Body of pancreas (tissue), 4 donors: ENCODE results near the gene PLCB3. TPM values are rescaled to one million over a fixed set of nuclear protein-coding genes. Genes with fewer than 3 reads are reported as not detected.

Source experiments
- ATAC-seq: fragments of 150-250 bp; one replicate; pipeline ENCODE4 v1.9.1; 2016
- DNase-seq, 4 donors: peaks; one replicate each; pipeline ENCODE4 v3.0.0-alpha.2; 2019
- H3K27ac ChIP-seq, 4 donors: fragments of 200-600 bp; sonication (generic); 1 replicate in 3 of 4; 2 replicates in 1 of 4; pipeline versions ENCODE4 v1.5.1 to v1.6.1; 2016 to 2019; ENCODE audit warnings: mild to moderate bottlenecking in 1 of 4, mixed read lengths in 1 of 4, moderate library complexity in 1 of 4
- H3K27me3 ChIP-seq, 2 donors: fragments of 200-600 bp; sonication (generic); one replicate each; pipeline ENCODE4 v1.6.0; 2016; ENCODE audit warnings: mild to moderate bottlenecking in 1 of 2
- H3K36me3 ChIP-seq, 2 donors: fragments of 200-600 bp; sonication (generic); replicated peaks in 1 of 2; 2 replicates each; pipeline ENCODE4 v1.5.1; 2016; ENCODE audit warnings: low read depth in 2 of 2; ENCODE audit not compliant: insufficient read depth in 1 of 2
- H3K4me1 ChIP-seq: fragments of 200-600 bp; sonication (generic); one replicate; pipeline ENCODE4 v1.6.0; 2016
- H3K4me3 ChIP-seq, 2 donors: fragments of 200-600 bp; sonication (generic); 1 replicate in 1 of 2; 2 replicates in 1 of 2; pipeline ENCODE4 v1.5.1; 2016 to 2019
- H3K9me3 ChIP-seq, 3 donors: fragments of 200-600 bp; sonication (generic); 1 replicate in 2 of 3; 2 replicates in 1 of 3; pipeline ENCODE4 v1.5.1; 2016
- CTCF ChIP-seq, 7 experiments: fragments of 450-650 bp in 4 of 7; fragments of 200-600 bp in 3 of 7; sonication (generic) in 3 of 7; IDR thresholded peaks; one replicate each; pipeline ENCODE4 v1.5.1; 2016 to 2019; ENCODE audit warnings: antibody characterized with exemption in 7 of 7
- POLR2A ChIP-seq, 3 donors: fragments of 450-650 bp; IDR thresholded peaks; one replicate each; pipeline ENCODE4 v1.6.1; 2016; ENCODE audit warnings: antibody characterized with exemption in 3 of 3, mild to moderate bottlenecking in 2 of 3
- WGBS, 2 donors: methylation state at CpG; one replicate each; pipeline ENCODE4 v1.1.5; 2017; 5-methylcytosine and 5-hydroxymethylcytosine counted together
- intact Hi-C: fragments of 100-400 bp; cut with DNase I; formaldehyde crosslinking; loops from one replicate; pipeline ENCODE4 v1.15.1; 2023
- total RNA-seq, 2 donors: library from RNA; depleted of rRNA; stranded (reverse); fragments of >200 nt; gene quantifications; one replicate each; pipeline ENCODE4 v1.1.0, GENCODE V29; 2016

PLCB3 gene
- total RNA-seq, 2 donors from 2014 or later, result 13.8 to 14.5 TPM

GRCh38 chr11:64283092-64283491, 31.8 kb downstream of the PLCB3 start:
- TF ChIP-seq POLR2A (IDR thresholded peaks at IDR 0.05), result no peak
- no peak for TF ChIP-seq CTCF (IDR thresholded peaks at IDR 0.05)
- WGBS, 2 donors, result 93 to 97% methylated on average over 3 of the region's 3 CpGs
- Histone ChIP-seq H3K27me3 (no peaks in the 10 kb centered on the region), H3K9me3 (no peaks in the 10 kb centered on the region), H3K4me1 (peaks cover 24% of the 10 kb centered on the region), H3K36me3 (peaks cover 0 to 3% of the 10 kb centered on the region in 2 donors), H3K4me3 (no peak overlapping the region), H3K27ac (no peak overlapping the region)
- DNase-seq, result no peak
- no peak for ATAC-seq
- intact Hi-C loops, result no loop called here

DNA sequence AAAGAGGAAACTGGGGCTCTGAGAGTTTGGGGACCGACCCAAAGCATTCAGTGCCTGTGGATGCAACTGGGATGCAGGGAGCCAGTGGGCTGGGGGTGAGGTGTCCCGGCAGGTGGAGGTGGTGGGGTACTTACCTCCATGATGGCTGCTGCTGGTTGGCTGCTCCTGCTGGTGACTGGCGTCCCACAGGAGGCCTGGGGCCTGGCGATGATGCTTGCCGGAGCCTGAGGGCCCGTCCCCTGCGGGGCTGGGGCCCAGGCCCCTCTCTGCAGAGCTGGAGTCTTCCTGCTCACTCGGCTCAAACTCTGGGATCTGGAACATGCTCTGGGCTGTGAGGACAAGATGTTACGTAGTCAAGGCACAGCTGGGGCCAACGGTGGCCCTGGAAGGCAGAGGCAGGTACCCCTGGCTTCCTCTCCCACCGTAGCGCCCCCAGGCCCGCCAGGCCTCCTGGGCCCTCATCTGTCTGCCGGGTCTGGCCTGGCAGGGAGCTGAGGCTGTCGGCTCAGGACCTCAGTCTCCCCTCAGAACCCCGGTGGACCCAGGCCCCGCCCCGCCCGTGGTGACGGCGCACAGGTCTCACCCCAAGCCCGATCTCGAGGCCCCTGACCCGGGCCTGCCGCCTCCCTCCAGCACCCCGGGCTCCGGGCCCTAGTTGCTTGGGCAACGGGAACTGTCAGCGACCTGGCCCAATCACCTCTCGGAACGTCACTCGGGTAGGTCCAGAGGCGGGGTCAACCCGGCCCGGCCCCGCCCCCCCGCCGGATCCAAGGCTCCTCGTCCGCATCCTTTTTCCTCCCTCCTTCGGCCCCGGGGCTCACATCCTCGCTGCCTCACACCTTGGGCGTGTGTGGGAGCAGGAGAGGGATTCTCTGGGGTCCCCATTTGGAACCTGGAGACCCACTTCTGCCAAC, 33.0 kb downstream of the PLCB3 start, which contains the start of gene BAD:
Gene BAD, minus strand, starts transcription at position 618 of the 914 bp plus-strand sequence. Its CDS starts 297 bp downstream, at position 321.
- Histone ChIP-seq H3K27me3 (no peaks in the 10 kb centered on the region), H3K4me1 (peaks cover 24% of the 10 kb centered on the region), H3K9me3 (no peaks in the 10 kb centered on the region), H3K4me3 (peak within 1 kb of the TSS; percentile 49 to 55), H3K36me3 (no peaks in the 10 kb centered on the region), H3K27ac (peak within 1 kb of the TSS; percentile 70 to 91 (median 88))
- TF ChIP-seq CTCF (IDR thresholded peaks at IDR 0.05) (no peak), POLR2A (IDR thresholded peaks at IDR 0.05) (peak; percentile 28 to 70 (median 60))
- intact Hi-C loops, result no loop called here
- peak; percentile 96 to 98 (median 96) for DNase-seq
- 0 to 3% methylated on average over 7 to 44 of the region's 44 CpGs for WGBS, 2 donors
- peak; percentile 89 for ATAC-seq

DNA sequence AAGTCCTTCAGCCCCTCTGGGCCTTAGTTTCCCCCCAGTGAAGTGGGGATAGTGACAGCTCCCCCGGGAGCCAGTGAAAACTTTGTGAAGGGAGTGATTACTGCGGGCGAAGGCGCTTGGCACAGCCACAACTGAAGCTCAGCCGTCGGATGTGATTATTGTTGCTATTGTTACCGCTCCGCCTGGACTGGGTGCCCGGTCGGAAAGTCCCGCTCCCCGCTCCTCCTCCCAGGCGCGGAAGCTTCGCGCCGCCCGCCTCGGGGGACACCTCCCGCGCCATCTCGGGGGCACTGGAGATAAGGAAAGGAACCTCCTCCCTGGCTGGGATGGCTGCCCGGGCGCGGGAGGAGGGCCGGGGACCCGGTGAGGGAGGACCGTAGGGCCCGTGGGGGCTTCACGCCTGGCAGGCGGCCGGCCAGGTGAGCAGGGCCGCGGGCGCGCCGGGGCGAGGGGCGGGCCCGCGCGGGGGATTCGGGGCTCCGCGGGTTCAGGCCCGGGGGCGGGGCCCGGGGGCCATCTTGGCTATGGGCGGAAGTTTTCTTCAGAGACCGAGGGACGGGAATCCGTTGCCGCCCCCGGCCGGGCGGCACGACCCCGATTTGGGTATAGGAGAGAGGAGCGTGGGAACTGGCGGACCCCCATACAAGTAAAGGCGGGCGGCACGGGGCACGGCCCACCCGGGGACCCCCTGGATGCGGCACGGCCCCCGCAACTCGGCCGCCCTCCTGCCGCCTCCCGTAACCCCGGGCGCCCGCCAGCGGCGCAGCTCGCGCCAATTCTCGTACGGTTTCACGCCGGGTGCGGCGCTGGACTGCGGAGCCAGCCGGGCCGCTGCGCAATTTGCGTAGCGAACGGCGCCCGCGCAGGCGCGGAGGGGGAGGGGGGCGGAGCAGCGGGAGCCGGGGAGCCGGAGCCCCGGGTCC, 33.9 kb downstream of the PLCB3 start, which contains the start of gene GPR137:
Gene GPR137, plus strand, starts transcription at position 887 of the 923 bp plus-strand sequence. CDS start 677 bp downstream, outside the sequence.
- peak in 1 of 7 experiments; percentile 25 for TF ChIP-seq CTCF (IDR thresholded peaks at IDR 0.05)
- TF ChIP-seq POLR2A (IDR thresholded peaks at IDR 0.05), result peak in 2 of 3 donors; percentile 19 to 45
- no peaks in the 10 kb centered on the region for H3K27me3 ChIP-seq
- peak; percentile 84 to 90 (median 89) for DNase-seq
- H3K36me3 ChIP-seq, result no peaks in the 10 kb centered on the region
- ATAC-seq, result peak; percentile 84
- peak within 1 kb of the TSS; percentile 31 to 49 for H3K4me3 ChIP-seq
- no peaks in the 10 kb centered on the region for H3K9me3 ChIP-seq
- intact Hi-C loops, result no loop called here
- H3K27ac ChIP-seq, result peak within 1 kb of the TSS; percentile 70 to 91 (median 88)
- 1% methylated on average over 71 of the region's 102 CpGs; no CpG with 5 or more reads in 1 of the 2 donors for WGBS, 2 donors
- peaks cover 24% of the 10 kb centered on the region for H3K4me1 ChIP-seq

DNA sequence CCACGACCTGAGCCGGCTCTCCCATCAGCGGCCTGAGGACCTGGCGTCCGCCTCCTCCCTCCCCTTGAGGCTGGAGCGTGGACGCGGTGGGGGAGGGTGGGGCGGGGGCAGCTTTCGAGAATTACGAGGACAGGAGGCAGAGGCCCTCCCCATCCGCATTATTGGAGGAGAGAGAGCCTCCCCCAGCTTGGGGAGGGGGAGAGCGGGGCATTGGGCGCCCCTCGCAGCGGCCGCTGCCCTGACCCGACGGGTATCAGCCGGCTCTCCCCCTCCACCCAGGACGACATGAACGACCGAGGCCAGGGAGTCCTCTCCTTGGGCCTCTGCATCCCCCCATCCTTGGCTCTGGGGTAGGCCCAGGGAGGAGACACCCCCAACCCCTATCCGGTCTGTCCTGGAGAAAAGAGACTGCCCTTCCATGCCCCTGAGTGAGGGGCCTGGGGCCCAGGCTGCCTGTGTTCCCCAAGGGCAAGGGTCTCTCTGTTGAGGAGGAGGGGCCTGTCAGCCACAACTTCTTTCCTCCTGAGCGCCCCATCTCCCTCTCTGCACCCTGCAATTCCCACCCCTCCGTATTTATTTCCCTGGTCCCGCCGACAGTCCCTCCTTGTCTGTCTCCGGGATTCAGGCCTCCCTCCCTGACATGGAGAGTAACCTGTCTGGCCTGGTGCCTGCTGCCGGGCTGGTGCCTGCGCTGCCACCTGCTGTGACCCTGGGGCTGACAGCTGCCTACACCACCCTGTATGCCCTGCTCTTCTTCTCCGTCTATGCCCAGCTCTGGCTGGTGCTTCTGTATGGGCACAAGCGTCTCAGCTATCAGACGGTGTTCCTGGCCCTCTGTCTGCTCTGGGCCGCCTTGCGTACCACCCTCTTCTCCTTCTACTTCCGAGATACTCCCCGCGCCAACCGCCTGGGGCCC, 34.8 kb downstream of the PLCB3 start:
- WGBS, 2 donors, result 20 to 39% methylated on average over 16 to 38 of the region's 40 CpGs
- Histone ChIP-seq H3K27me3 (no peaks in the 10 kb centered on the region), H3K36me3 (no peaks in the 10 kb centered on the region), H3K9me3 (no peaks in the 10 kb centered on the region), H3K27ac (peak overlapping the region; percentile 70 to 91 (median 88)), H3K4me1 (peaks cover 25% of the 10 kb centered on the region), H3K4me3 (peak overlapping the region; percentile 31 to 49)
- intact Hi-C loops, result no loop called here
- DNase-seq (peak; percentile 70 to 85 (median 78)), ATAC-seq (no peak)
- no peak for TF ChIP-seq POLR2A (IDR thresholded peaks at IDR 0.05)
- no peak for TF ChIP-seq CTCF (IDR thresholded peaks at IDR 0.05)
